H1 (cell line): ENCODE data around the gene ZRANB1. TPM values are rescaled to one million over a fixed set of nuclear protein-coding genes. Genes with fewer than 3 reads are reported as not detected.

ENCODE experiments used
- BCL11A ChIP-seq, 2 experiments: IDR thresholded peaks; one replicate each; pipeline ENCODE4 v1.6.1; 2011; ENCODE audit warnings: low read depth in 2 of 2, low read length in 2 of 2, mild to moderate bottlenecking in 2 of 2
- BRCA1 ChIP-seq: IDR thresholded peaks from 2 replicates; pipeline ENCODE4 v1.6.1; 2012; ENCODE audit warnings: low read depth, low read length, improper control_type of control experiment
- CTCF ChIP-seq, 3 experiments: IDR thresholded peaks; 1 replicate in 2 of 3; 2 replicates in 1 of 3; pipeline versions ENCODE4 v1.5.1 to v1.6.1; 2011; ENCODE audit warnings: low read length in 3 of 3, mild to moderate bottlenecking in 3 of 3, inconsistent platforms in 2 of 3, low read depth in 1 of 3, moderate library complexity in 1 of 3; ENCODE audit not compliant: insufficient read depth in 1 of 3; ENCODE audit errors: control extremely low read depth in 1 of 3
- KDM1A ChIP-seq: fragments of 200-600, 300-600 bp; sonication (generic); IDR thresholded peaks from 2 replicates; pipeline ENCODE4 v1.7.1; 2016; ENCODE audit warnings: mild to moderate bottlenecking, low read length, borderline replicate concordance
- NANOG ChIP-seq: IDR thresholded peaks from 2 replicates; pipeline ENCODE4 v1.6.1; 2011; ENCODE audit warnings: low read length, low read depth, mild to moderate bottlenecking, inconsistent platforms; ENCODE audit not compliant: insufficient read depth, poor library complexity, severe bottlenecking
- SAP30 ChIP-seq: fragments of 300-600 bp; sonication (generic); IDR thresholded peaks from 2 replicates; pipeline ENCODE4 v1.7.1; 2012; ENCODE audit warnings: low read length, moderate library complexity, mild to moderate bottlenecking, inconsistent platforms; ENCODE audit not compliant: insufficient read depth, insufficient replicate concordance
- SP1 ChIP-seq: IDR thresholded peaks from 2 replicates; pipeline ENCODE4 v1.6.1; 2011; ENCODE audit warnings: low read depth, low read length
- TAF1 ChIP-seq: IDR thresholded peaks from 2 replicates; pipeline ENCODE4 v1.6.1; 2011; ENCODE audit warnings: mild to moderate bottlenecking, low read depth, low read length
- TAF7 ChIP-seq: optimal IDR thresholded peaks from 2 replicates; pipeline ENCODE3; 2011; ENCODE audit warnings: low read depth, mild to moderate bottlenecking, inconsistent platforms, low read length, moderate library complexity, borderline replicate concordance
- TBP ChIP-seq: IDR thresholded peaks from 2 replicates; pipeline ENCODE4 v1.6.1; 2011; ENCODE audit warnings: low read depth, low read length, improper control_type of control experiment
- polyA plus RNA-seq, 7 experiments: library from polyadenylated mRNA; depleted of rRNA in 3 of 7; stranded (reverse) in 5 of 7; unstranded in 2 of 7; fragments of >200 nt in 5 of 7; fragments of 200-250 nt in 2 of 7; gene quantifications; 1 replicate in 5 of 7; 2 replicates in 1 of 7; 4 replicates in 1 of 7; pipeline versions ENCODE4 v1.2.1 to v1.2.3, GENCODE V29; 2011 to 2013; ENCODE audit warnings: missing spikeins in 2 of 7, mixed read lengths in 2 of 7
- total RNA-seq: library from RNA; stranded (reverse); fragmentation: NEBNext Ultra II Directional; extraction: Animal tissue kit (Norgen Biotek cat#: 25700); gene quantifications from 2 replicates; pipeline ENCODE4 v1.2.1, GENCODE V29; 2021
- TF ChIP-seq, protein P1 (sequence below): IDR thresholded peaks from 2 replicates; pipeline ENCODE4 v1.6.1; 2012; ENCODE audit warnings: inconsistent platforms

ZRANB1 gene
- total and polyA plus RNA-seq, 2 of the 8 experiments (the other 6 are each of a cell fraction or from before 2014, with no cell fraction given) = 6.1 to 19.9 TPM

- TF ChIP-seq NANOG (no peak), KDM1A (no peak), TAF1 (no peak), BCL11A (IDR thresholded peaks at IDR 0.05; ENCODE audit: low read depth in 2 of 2, low read length in 2 of 2) (no peak), TBP (no peak), CTCF (IDR thresholded peaks at IDR 0.05; ENCODE audit: control extremely low read depth in 1 of 3, insufficient read depth in 1 of 3, low read depth in 1 of 3, low read length in 3 of 3) (no peak), SAP30 (no peak), SP1 (no peak), TAF7 (no peak), BRCA1 (no peak)
- TF ChIP-seq, protein P1, sequence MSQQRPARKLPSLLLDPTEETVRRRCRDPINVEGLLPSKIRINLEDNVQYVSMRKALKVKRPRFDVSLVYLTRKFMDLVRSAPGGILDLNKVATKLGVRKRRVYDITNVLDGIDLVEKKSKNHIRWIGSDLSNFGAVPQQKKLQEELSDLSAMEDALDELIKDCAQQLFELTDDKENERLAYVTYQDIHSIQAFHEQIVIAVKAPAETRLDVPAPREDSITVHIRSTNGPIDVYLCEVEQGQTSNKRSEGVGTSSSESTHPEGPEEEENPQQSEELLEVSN = no peak
Observed at GRCh38 chr10:125011171-125011925, 69.4 kb downstream of the ZRANB1 start (continued).
